Testis (tissue), 2 donors: ENCODE data around the gene ERAL1.

Source experiments
- POLR2A ChIP-seq: fragments of 450-650 bp; IDR thresholded peaks from one replicate; pipeline ENCODE4 v1.6.1; 2017; ENCODE audit warnings: antibody characterized with exemption, mild to moderate bottlenecking, moderate library complexity
- TF ChIP-seq, protein P1 (sequence below), 3 experiments: fragments of 450-650 bp in 2 of 3; fragments of 200-600 bp in 1 of 3; sonication (generic) in 1 of 3; IDR thresholded peaks; one replicate each; pipeline ENCODE4 v1.5.1; 2016 to 2019; ENCODE audit warnings: antibody characterized with exemption in 3 of 3, mild to moderate bottlenecking in 2 of 3, moderate library complexity in 1 of 3

DNA sequence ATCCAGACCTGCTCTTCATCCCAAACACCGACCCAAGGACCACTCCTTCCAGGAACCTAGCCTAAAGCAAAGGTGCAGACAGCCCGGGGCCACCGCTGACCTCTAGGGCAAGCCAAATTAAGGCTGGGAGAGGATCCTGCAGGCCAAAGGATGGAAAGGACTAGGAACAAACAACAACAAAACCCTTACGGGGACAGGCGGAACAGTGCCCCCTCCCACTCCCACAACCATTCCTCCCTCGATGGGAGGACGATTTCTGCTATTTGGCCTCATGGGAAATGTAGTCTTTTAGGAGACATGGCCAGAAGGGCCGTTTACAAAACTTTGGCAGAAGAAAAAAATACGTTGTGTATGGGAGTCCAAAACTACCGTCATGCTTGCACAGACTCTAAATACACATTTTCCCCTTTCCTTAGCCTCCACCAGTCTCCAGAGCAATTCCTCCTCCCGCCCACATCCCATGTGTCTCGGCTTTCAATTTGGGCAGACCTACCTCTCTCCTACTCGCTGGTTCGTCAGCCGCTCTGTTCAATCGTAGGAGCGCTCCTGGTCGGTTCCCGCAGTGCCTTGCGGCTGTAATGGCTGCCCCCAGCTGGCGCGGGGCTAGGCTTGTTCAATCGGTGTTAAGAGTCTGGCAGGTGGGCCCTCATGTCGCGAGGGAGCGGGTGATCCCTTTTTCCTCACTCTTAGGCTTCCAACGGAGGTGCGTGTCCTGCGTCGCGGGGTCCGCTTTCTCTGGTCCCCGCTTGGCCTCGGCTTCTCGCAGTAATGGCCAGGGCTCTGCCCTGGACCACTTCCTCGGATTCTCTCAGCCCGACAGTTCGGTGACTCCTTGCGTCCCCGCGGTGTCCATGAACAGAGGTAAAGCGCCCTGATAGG is at the start of gene ERAL1:
- TF ChIP-seq POLR2A = no peak
- TF ChIP-seq, protein P1, sequence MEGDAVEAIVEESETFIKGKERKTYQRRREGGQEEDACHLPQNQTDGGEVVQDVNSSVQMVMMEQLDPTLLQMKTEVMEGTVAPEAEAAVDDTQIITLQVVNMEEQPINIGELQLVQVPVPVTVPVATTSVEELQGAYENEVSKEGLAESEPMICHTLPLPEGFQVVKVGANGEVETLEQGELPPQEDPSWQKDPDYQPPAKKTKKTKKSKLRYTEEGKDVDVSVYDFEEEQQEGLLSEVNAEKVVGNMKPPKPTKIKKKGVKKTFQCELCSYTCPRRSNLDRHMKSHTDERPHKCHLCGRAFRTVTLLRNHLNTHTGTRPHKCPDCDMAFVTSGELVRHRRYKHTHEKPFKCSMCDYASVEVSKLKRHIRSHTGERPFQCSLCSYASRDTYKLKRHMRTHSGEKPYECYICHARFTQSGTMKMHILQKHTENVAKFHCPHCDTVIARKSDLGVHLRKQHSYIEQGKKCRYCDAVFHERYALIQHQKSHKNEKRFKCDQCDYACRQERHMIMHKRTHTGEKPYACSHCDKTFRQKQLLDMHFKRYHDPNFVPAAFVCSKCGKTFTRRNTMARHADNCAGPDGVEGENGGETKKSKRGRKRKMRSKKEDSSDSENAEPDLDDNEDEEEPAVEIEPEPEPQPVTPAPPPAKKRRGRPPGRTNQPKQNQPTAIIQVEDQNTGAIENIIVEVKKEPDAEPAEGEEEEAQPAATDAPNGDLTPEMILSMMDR (IDR thresholded peaks at IDR 0.05) = peak in 1 of 3 experiments; percentile 1
